Activated CD4-positive, alpha-beta T cell treated with anti-CD3 and anti-CD28 coated beads for 24 hours (primary cell): Measurements from ENCODE around the gene ADIPOR2.

ENCODE experiments used
- DNase-seq, 2 donors: peaks; one replicate each; pipeline ENCODE4 v3.0.0-alpha.2; 2020; ENCODE audit warnings: low read depth in 2 of 2

Gene ADIPOR2

GRCh38 chr12:1773937-1774655 is 83.2 kb downstream of the ADIPOR2 start:
- no peak for DNase-seq

DNA sequence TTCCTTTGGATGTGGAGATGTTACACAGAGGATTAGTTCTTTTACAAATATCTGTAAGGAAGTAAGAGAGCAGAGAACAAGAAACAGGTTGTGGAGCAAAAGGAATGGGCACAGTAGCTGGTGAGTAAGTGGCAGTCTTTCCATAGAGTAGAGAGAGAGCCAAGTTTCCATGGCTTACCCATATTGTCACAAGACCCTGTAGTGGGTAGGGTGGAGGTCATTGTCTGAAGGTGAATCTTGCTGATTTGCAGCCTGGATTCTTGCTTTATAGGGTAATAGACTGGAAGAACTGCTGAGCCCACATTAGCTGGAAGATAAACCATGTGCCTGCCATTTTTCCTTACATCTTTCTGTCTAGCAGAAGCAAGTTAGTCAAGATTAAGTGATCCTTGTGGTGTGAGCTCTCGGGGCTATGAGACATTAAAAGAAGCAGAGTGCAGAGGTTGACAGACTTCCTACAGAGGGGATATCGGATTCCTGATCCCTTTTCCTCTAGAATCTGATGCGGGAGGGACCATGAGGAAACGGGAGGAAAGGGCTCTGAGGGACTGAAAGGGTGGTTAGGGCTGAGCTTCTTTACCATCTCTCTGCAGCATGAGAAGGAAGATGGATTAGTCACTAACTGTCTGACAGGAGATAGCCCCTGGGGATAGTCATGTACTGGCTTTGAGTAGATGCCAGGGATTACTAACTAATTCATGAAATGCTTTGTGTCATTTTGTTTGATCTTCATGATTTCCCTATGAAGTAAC is 85.5 kb downstream of the ADIPOR2 start:
- no peak for DNase-seq

- no peak for DNase-seq
These were observed 86.9 kb downstream of the ADIPOR2 start for GRCh38 chr12:1777798-1778197.

DNA sequence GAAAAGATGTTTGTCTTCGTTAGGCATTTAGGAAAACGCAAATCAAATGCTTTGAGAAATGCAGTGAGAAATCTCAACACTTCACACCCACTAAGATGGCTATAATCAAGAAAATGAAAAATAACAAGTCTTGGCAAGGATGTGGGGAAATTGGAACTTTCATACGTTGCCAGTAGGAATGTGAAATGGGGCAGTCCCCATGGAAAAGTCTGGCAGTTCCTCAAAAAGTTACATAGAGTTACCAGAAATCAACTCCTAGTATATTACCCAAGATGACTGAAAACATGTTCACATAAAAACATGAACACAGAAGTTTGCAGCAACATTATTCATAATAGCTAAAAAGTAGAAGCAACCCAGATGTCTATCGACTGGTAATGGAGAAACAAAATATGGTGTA is 88.0 kb downstream of the ADIPOR2 start:
- DNase-seq: no peak

DNA sequence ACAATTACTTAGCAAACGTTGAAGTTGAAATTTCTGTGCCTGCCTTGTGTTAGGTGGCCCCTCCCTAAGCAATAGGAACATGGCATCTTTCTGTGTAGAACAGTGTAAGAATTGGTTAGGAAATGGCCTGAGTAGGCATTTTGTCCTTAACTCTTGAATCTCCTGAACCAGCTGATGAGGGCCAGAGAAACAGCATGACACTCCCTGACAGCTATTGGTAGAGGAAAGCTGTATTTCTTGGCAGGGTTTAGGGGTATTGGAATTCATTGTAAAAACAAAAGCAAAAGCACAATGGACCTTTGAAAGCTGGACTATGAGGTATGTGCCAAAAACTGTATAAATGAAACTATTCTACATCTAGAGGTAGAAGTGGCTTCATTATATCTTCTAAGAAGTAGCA is 88.9 kb downstream of the ADIPOR2 start:
- DNase-seq: no peak

DNA sequence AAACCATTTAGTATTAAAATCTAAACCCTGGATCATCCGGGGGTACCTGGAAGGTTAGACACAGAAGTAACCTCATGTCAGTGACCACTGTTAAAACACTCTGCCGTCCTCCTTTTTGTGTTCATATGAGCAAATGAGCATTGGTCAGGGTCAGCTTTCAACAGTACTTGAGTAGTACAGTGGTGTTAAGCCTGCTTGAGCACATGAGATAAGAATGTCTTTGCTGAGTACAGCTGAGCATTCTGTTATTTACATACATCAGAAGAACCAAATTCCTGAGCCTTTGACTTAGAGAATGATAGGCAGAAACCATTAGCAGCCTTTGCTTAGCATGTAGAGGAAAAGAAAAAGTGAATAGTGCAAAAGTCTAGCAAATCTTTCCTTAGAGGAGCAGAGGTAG is 90.9 kb downstream of the ADIPOR2 start:
- DNase-seq: no peak

- DNase-seq: no peak
These were observed 91.3 kb downstream of the ADIPOR2 start for GRCh38 chr12:1782215-1782614.

DNA sequence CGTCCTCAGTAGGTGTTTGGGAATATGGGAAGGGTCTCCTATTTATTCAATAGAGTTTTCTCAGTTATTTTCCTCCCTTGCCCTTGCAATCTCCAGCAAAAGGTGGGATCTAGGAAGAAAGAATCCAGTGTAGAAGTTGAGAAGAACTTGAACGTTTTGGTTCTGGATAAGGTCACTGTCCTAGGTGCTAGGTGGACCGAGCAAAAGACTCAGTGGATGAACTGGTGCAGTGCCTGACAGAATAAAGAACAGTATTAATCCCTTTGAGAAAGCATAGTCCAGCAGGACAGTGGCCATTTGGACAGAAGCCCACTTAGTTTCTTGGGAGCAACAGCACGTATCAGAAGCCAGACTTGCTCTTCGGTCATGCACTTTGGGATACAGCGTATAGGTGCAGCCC is 96.8 kb downstream of the ADIPOR2 start:
- no peak for DNase-seq

DNA sequence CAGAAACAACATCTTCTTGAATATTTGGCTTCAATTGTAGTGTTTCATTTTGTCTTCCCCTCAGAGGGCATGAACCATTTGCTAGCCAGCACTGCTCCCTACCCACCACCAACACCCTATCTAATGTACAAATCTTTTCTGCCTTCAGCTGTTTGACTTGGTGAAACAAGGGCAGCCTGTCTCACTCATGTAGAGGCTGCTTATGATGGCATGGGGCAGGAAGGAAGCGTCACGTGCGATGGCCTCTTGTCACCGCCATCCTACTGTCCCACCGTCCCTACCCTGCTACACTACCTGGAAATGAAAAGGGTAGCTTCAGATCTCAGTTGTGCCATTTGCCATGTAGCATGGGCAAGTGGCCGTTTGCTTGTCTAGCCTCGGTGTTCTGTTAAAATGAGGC is 99.6 kb downstream of the ADIPOR2 start:
- DNase-seq: no peak

GRCh38 chr12:1791104-1791841 is 100.4 kb downstream of the ADIPOR2 start:
- peak; percentile 46 for DNase-seq

DNA sequence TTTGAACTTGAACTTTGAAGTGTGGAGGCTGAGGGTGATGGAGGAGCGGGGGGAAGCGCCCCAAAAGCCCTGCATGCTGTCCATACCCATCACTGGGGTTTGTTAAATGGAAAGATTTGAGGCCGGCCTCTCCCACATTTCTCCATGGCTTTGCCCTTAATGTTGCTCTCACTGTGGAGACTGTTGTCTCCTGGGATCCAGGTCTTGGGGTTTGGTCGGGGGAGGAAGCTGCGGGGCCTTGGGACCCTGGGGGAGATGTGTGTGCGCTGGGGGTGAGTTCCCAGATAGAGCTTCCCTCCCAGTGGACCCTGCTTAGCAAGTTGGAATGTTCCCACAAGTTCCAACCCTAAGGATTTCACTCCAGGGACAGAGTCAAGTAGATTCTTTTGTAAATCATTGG is 101.5 kb downstream of the ADIPOR2 start:
- no peak for DNase-seq

GRCh38 chr12:1793426-1794210 is 102.7 kb downstream of the ADIPOR2 start:
- no peak for DNase-seq

DNA sequence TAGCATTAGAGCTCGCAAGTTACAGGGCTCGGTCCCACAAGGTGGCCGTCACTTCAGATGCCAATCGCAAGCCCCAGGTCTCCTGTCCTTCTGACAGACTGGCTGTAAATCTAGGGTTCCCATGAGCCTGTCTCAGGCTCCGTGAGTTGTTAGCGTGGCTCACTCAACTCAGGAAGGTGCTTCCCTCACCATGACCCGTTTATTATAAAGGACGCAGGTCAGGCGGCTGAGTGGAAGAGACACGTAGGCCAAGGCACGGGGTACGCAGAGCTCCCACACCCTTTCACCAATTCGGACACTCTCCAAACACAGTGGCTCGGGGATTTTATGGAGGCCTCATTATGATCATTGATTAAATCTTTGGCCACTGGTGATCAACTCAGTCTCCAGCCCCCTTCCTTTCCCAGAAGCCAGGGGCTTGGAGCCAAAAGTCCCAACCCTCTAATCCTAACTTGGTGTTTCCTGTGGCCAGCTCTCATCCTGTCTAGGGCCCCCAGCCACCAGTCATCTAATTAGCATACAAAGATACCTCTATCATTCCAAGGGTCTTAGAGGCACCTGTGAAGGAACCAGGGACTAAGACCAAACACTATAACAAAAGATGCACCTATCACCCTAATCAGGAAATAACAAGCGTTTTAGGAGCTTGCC is 103.7 kb downstream of the ADIPOR2 start:
- DNase-seq: no peak

GRCh38 chr12:1795221-1795784 is 104.4 kb downstream of the ADIPOR2 start:
- DNase-seq: no peak

DNA sequence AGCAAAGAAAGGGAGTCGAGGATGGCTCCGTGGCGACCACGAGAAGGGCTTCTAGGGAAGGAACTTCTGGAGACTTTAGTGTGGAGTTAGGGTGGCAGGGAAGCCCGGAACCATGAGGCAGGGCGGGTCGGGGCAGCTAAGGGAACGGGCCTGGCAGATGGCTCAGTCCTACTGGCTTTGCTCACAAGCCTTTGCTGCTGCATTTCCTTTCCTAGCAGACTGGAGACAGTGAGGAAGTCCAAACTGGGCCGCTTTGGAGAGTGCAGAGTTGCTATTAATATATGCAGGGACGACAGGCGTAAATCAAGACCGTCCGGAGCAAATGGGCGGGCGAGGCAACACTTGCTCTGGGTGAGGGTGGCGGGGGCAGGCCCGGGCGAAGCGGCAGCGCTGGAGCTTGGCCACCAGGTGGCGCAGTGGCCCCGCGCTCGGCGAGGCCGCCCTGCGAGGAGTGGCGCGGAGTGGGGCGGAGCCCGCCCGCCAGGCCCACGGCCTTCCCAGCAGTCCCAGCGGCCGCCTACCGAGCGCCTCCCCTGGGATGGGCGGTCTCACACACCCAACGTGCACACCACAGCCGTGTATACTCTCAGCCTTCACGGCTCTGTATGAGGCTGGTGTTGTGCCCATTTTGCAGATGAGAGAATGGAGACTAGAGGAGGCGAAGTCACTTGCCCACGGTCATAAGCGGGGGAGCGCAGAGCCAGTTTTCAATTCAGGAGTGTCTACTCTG is 105.1 kb downstream of the ADIPOR2 start:
- DNase-seq: peak; percentile 91 to 94

DNA sequence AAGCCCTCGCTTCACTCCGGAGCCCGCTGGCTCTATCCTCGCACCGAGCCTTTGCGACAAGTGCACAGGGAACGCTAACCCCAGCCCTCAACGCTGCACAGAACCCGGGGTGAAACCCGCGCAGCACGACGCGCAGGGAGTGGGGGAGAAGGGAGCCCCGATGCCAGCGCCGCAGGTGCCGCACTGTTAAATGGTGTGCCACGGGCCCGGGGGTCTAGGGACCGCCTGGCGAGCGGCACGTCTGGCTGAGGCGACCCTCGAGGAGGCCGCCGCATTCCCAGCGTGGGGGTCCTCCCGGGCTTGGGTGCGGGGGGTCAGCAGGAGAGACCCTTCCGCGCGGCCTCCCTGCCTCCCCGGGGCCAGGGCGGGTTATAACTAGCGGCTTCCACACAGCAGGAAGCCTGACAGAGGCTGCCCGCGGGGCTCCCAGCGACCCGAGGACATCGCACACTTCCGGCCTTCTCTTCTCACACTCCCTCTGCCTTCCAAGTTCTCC is 105.7 kb downstream of the ADIPOR2 start:
- peak in 1 of 2 donors; percentile 35 for DNase-seq

GRCh38 chr12:1797011-1797901 is 106.4 kb downstream of the ADIPOR2 start:
- DNase-seq: peak in 1 of 2 donors; percentile 38

DNA sequence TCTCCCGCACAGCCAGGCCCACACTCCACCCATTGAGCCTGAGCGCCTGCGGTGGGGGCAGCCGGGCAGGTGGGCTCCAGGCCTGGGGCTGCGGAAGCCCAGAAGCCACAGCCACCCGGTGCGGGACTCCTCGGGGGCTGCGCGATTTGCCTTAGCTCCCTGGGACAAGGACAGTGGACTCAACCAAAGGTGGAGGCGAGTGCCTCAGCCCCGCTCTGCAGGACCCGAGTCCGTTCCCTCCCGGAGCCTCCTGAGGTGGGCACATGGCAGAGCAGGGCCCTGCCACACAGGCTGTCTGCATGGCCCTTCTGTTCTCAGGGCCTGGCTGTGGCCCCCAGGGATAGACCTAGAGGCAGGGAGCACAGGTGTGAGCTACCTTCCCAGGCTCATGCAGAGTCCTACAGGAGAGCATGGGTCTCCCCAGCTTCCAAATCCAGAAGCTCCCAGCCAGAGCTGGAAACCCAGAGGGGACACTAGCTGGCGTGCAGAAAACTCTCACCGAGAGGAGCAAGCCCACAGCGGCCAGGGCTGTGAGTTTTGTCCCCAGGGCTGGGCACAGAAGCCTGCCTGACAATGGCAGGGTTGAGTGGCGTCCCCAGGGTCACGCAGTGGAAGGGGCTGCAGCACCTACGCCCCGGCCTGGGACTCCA is 107.2 kb downstream of the ADIPOR2 start:
- DNase-seq: no peak

- no peak for DNase-seq
These were observed 107.8 kb downstream of the ADIPOR2 start for GRCh38 chr12:1798641-1799020.
